GM12878 (cell line): ENCODE measurements around the gene ETV7. TPM values are rescaled to one million over a fixed set of nuclear protein-coding genes. Genes with fewer than 3 reads are reported as not detected.

ENCODE experiments used
- ATF2 ChIP-seq: IDR thresholded peaks from 2 replicates; pipeline ENCODE4 v1.6.1; 2012; ENCODE audit warnings: low read length, inconsistent platforms
- BRCA1 ChIP-seq: IDR thresholded peaks from 2 replicates; pipeline ENCODE4 v1.6.1; 2011; ENCODE audit warnings: low read depth, low read length, improper control_type of control experiment
- CREM ChIP-seq: IDR thresholded peaks from 2 replicates; pipeline ENCODE4 v1.6.1; 2014; ENCODE audit warnings: antibody characterized with exemption, low read depth
- DPF2 ChIP-seq: fragments of 450-650 bp; IDR thresholded peaks from 2 replicates; pipeline ENCODE4 v1.6.1; 2017; ENCODE audit warnings: mild to moderate bottlenecking
- EP300 ChIP-seq, 2 experiments: fragments of 150-350 bp in 1 of 2; IDR thresholded peaks; 2 replicates each; pipeline ENCODE4 v1.6.1; 2011 to 2012; ENCODE audit warnings: low read depth in 2 of 2, low read length in 2 of 2, borderline replicate concordance in 1 of 2, improper control_type of control experiment in 1 of 2, inconsistent platforms in 1 of 2; ENCODE audit not compliant: control insufficient read depth in 1 of 2
- HDAC6 ChIP-seq: fragments of 200-600 bp; sonication (generic); IDR thresholded peaks from one replicate; pipeline ENCODE4 v1.8.0; 2017; ENCODE audit warnings: antibody characterized with exemption; ENCODE audit not compliant: unreplicated experiment
- MEF2B ChIP-seq: fragments of 450-650 bp; IDR thresholded peaks from 2 replicates; pipeline ENCODE4 v1.6.1; 2018; ENCODE audit warnings: mild to moderate bottlenecking, moderate library complexity; ENCODE audit not compliant: partially characterized antibody, poor library complexity, severe bottlenecking
- NFIC ChIP-seq: IDR thresholded peaks from 2 replicates; pipeline ENCODE4 v1.6.1; 2012; ENCODE audit warnings: low read depth, mild to moderate bottlenecking, inconsistent platforms, low read length, moderate library complexity
- PML ChIP-seq: IDR thresholded peaks from 2 replicates; pipeline ENCODE4 v1.6.1; 2012; ENCODE audit warnings: low read length, inconsistent platforms
- TAF1 ChIP-seq: IDR thresholded peaks from 2 replicates; pipeline ENCODE4 v1.6.1; 2011; ENCODE audit warnings: mild to moderate bottlenecking, low read depth, low read length, borderline replicate concordance
- TCF3 ChIP-seq: IDR thresholded peaks from 2 replicates; pipeline ENCODE4 v1.6.1; 2012; ENCODE audit warnings: low read depth, mild to moderate bottlenecking, low read length, borderline replicate concordance; ENCODE audit not compliant: insufficient read depth
- TCF7 ChIP-seq: IDR thresholded peaks from 2 replicates; pipeline ENCODE4 v1.6.1; 2014; ENCODE audit warnings: antibody characterized with exemption, borderline replicate concordance
- YY1 ChIP-seq: IDR thresholded peaks from 2 replicates; pipeline ENCODE4 v1.6.1; 2011; ENCODE audit warnings: low read depth, mild to moderate bottlenecking, low read length
- ZNF24 ChIP-seq: fragments of 450-650 bp; IDR thresholded peaks from 2 replicates; pipeline ENCODE4 v1.6.1; 2017; ENCODE audit warnings: antibody characterized with exemption, mild to moderate bottlenecking
- polyA plus RNA-seq, 11 experiments: library from polyadenylated mRNA; depleted of rRNA in 4 of 11; unstranded in 6 of 11; stranded (reverse) in 5 of 11; fragments of >200 nt; fragmentation: Nextera tagmentation in 4 of 11; fragmentation: Illumina TruSeq in 1 of 11; extraction: Ambion mirVana in 4 of 11; extraction: Trizol in 1 of 11; gene quantifications; 1 replicate in 1 of 11; 2 replicates in 10 of 11; pipeline versions ENCODE4 v1.2.1 to v1.2.3, GENCODE V29; 2011 to 2016; ENCODE audit warnings: inconsistent platforms in 2 of 11, missing spikeins in 2 of 11, low read depth in 1 of 11
- total RNA-seq, 4 experiments: library from RNA; depleted of rRNA in 3 of 4; stranded (reverse); fragments of >200 nt in 3 of 4; fragmentation: Illumina TruSeq in 1 of 4; extraction: Trizol in 1 of 4; gene quantifications; 2 replicates each; pipeline versions ENCODE4 v1.2.1 to v1.2.3, GENCODE V29; 2013 to 2021
- TF ChIP-seq, protein P1 (sequence below): fragments of 450-650 bp; IDR thresholded peaks from 2 replicates; pipeline ENCODE4 v1.6.1; 2017; ENCODE audit warnings: low read depth, mild to moderate bottlenecking, moderate library complexity
- TF ChIP-seq, protein P2 (sequence below): fragments of 450-650 bp; formaldehyde crosslinking; IDR thresholded peaks from 2 replicates; pipeline ENCODE4 v1.4.0; 2020; ENCODE audit warnings: mild to moderate bottlenecking, moderate library complexity
- TF ChIP-seq, protein P3 (sequence below): fragments of 450-650 bp; formaldehyde crosslinking; IDR thresholded peaks from 2 replicates; pipeline ENCODE4 v1.5.0; 2022; ENCODE audit warnings: mild to moderate bottlenecking, missing genetic modification characterization
- TF ChIP-seq, protein P4 (sequence below): fragments of 450-650 bp; IDR thresholded peaks from 2 replicates; pipeline ENCODE4 v1.6.1; 2017; ENCODE audit warnings: mild to moderate bottlenecking, low read depth, inconsistent platforms; ENCODE audit not compliant: poor library complexity, severe bottlenecking

The ETV7 gene
- total and polyA plus RNA-seq, 10 of the 15 experiments (the other 5 are each of a cell fraction or from before 2014, with no cell fraction given) = 0.04 to 1.8 (median 1.3) TPM

DNA sequence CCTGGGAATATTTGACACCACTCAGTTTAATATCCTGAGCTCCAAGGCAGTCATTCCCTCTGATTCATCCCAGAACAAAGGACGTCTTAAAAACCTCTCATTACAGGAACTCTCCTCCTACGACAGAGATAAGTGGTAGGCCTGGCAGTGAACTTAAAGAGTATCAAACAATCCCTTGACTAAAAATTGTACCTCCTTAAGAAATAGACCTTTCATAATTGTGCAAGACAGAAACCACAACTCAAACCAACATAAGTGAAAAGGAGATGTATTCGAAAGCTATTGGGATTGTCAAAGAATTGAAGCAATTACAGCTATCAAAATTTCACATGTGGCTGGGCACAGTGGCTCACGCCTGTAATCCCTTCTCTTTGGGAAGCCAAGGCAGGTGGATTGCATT lies 31.6 kb downstream of the ETV7 start (continued):
- TF ChIP-seq, protein P1, sequence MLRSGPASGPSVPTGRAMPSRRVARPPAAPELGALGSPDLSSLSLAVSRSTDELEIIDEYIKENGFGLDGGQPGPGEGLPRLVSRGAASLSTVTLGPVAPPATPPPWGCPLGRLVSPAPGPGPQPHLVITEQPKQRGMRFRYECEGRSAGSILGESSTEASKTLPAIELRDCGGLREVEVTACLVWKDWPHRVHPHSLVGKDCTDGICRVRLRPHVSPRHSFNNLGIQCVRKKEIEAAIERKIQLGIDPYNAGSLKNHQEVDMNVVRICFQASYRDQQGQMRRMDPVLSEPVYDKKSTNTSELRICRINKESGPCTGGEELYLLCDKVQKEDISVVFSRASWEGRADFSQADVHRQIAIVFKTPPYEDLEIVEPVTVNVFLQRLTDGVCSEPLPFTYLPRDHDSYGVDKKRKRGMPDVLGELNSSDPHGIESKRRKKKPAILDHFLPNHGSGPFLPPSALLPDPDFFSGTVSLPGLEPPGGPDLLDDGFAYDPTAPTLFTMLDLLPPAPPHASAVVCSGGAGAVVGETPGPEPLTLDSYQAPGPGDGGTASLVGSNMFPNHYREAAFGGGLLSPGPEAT = peak; percentile 68; the same call in 1 of the 2 replicates
- TF ChIP-seq DPF2 = peak; percentile 76
- TF ChIP-seq BRCA1 = no peak
- TF ChIP-seq HDAC6 = no peak
- TF ChIP-seq, protein P2, sequence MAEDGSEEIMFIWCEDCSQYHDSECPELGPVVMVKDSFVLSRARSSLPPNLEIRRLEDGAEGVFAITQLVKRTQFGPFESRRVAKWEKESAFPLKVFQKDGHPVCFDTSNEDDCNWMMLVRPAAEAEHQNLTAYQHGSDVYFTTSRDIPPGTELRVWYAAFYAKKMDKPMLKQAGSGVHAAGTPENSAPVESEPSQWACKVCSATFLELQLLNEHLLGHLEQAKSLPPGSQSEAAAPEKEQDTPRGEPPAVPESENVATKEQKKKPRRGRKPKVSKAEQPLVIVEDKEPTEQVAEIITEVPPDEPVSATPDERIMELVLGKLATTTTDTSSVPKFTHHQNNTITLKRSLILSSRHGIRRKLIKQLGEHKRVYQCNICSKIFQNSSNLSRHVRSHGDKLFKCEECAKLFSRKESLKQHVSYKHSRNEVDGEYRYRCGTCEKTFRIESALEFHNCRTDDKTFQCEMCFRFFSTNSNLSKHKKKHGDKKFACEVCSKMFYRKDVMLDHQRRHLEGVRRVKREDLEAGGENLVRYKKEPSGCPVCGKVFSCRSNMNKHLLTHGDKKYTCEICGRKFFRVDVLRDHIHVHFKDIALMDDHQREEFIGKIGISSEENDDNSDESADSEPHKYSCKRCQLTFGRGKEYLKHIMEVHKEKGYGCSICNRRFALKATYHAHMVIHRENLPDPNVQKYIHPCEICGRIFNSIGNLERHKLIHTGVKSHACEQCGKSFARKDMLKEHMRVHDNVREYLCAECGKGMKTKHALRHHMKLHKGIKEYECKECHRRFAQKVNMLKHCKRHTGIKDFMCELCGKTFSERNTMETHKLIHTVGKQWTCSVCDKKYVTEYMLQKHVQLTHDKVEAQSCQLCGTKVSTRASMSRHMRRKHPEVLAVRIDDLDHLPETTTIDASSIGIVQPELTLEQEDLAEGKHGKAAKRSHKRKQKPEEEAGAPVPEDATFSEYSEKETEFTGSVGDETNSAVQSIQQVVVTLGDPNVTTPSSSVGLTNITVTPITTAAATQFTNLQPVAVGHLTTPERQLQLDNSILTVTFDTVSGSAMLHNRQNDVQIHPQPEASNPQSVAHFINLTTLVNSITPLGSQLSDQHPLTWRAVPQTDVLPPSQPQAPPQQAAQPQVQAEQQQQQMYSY (CRISPR knock-in tag) = no peak
- TF ChIP-seq, protein P3, sequence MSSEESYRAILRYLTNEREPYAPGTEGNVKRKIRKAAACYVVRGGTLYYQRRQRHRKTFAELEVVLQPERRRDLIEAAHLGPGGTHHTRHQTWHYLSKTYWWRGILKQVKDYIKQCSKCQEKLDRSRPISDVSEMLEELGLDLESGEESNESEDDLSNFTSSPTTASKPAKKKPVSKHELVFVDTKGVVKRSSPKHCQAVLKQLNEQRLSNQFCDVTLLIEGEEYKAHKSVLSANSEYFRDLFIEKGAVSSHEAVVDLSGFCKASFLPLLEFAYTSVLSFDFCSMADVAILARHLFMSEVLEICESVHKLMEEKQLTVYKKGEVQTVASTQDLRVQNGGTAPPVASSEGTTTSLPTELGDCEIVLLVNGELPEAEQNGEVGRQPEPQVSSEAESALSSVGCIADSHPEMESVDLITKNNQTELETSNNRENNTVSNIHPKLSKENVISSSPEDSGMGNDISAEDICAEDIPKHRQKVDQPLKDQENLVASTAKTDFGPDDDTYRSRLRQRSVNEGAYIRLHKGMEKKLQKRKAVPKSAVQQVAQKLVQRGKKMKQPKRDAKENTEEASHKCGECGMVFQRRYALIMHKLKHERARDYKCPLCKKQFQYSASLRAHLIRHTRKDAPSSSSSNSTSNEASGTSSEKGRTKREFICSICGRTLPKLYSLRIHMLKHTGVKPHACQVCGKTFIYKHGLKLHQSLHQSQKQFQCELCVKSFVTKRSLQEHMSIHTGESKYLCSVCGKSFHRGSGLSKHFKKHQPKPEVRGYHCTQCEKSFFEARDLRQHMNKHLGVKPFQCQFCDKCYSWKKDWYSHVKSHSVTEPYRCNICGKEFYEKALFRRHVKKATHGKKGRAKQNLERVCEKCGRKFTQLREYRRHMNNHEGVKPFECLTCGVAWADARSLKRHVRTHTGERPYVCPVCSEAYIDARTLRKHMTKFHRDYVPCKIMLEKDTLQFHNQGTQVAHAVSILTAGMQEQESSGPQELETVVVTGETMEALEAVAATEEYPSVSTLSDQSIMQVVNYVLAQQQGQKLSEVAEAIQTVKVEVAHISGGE (CRISPR knock-in tag) = no peak
- TF ChIP-seq TCF3 = no peak
- TF ChIP-seq PML = no peak
- peak; percentile 22; the same call in 1 of the 2 replicates for TF ChIP-seq TCF7
- TF ChIP-seq, protein P4, sequence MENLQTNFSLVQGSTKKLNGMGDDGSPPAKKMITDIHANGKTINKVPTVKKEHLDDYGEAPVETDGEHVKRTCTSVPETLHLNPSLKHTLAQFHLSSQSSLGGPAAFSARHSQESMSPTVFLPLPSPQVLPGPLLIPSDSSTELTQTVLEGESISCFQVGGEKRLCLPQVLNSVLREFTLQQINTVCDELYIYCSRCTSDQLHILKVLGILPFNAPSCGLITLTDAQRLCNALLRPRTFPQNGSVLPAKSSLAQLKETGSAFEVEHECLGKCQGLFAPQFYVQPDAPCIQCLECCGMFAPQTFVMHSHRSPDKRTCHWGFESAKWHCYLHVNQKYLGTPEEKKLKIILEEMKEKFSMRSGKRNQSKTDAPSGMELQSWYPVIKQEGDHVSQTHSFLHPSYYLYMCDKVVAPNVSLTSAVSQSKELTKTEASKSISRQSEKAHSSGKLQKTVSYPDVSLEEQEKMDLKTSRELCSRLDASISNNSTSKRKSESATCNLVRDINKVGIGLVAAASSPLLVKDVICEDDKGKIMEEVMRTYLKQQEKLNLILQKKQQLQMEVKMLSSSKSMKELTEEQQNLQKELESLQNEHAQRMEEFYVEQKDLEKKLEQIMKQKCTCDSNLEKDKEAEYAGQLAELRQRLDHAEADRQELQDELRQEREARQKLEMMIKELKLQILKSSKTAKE = peak; percentile 92
- peak; percentile 86; the same call in 1 of the 2 replicates for TF ChIP-seq NFIC
- peak; percentile 14 for TF ChIP-seq MEF2B
- no peak for TF ChIP-seq YY1
- TF ChIP-seq EP300 (IDR thresholded peaks at IDR 0.05; ENCODE audit: borderline replicate concordance in 1 of 2, control insufficient read depth in 1 of 2, low read depth in 2 of 2, low read length in 2 of 2) = peak in 1 of 2 experiments; percentile 12; a peak in 1 of 4 replicates
- peak; percentile 16; the same call in 1 of the 2 replicates for TF ChIP-seq CREM
- no peak for TF ChIP-seq TAF1
- TF ChIP-seq ZNF24 = no peak
- peak; percentile 77 for TF ChIP-seq ATF2
